Cardiac ventricle fibroblast (primary cell): ENCODE measurements around the gene SMTNL1. TPM values are rescaled to one million over a fixed set of nuclear protein-coding genes. Genes with fewer than 3 reads are reported as not detected.

Source experiments
- total RNA-seq: library from RNA; depleted of rRNA; stranded (reverse); fragments of >200 nt; gene quantifications from 2 replicates; pipeline ENCODE4 v1.2.3, GENCODE V29; 2015

Gene SMTNL1
- total RNA-seq, result not detected in 2 replicates

GRCh38 chr11:57536947-57537619 lies at the start of gene SMTNL1:
TSS of gene SMTNL1 (plus strand) at chr11:57537595. CDS start at chr11:57542643, 5,048 bp downstream.

GRCh38 chr11:57515332-57516060 lies 21.9 kb upstream of the SMTNL1 start, which contains the start of gene SLC43A1:
TSS of gene SLC43A1 (minus strand) at chr11:57515702. CDS start at chr11:57514111, 1,591 bp downstream.

GRCh38 chr11:57530596-57531507 lies 6.5 kb upstream of the SMTNL1 start, which contains the start of gene TIMM10:
TSS of gene TIMM10 (minus strand) at chr11:57530754. CDS start at chr11:57530189, 565 bp downstream.

GRCh38 chr11:57567515-57568329 lies 30.3 kb downstream of the SMTNL1 start, which contains the start of gene UBE2L6:
TSS of gene UBE2L6 (minus strand) at chr11:57567672. CDS start at chr11:57567611, 61 bp downstream.

GRCh38 chr11:57597461-57597915 lies 60.1 kb downstream of the SMTNL1 start, which contains the start of gene SERPING1:
TSS of gene SERPING1 (plus strand) at chr11:57597685. CDS start at chr11:57598271, 586 bp downstream.

Other genes with a start within 250 kb of the SMTNL1 start
- 85.4 and 94.9 TPM in 2 replicates for gene TNKS1BP1, start 212.6 kb upstream of the SMTNL1 start, total RNA-seq
- gene SSRP1, start 201.7 kb upstream of the SMTNL1 start, total RNA-seq, result 55.4 and 58.9 TPM in 2 replicates
- gene P2RX3, start 199.2 kb upstream of the SMTNL1 start, total RNA-seq, result not detected in 2 replicates
- gene PRG3, start 156.4 kb upstream of the SMTNL1 start, total RNA-seq, result not detected in 2 replicates
- gene PRG2, start 146.9 kb upstream of the SMTNL1 start, total RNA-seq, result not detected in 2 replicates
- 29.9 and 39.3 TPM in 2 replicates for gene SLC43A3, start 110.5 kb upstream of the SMTNL1 start, total RNA-seq
- 1.4 and 2.7 TPM in 2 replicates for gene RTN4RL2, start 77.1 kb upstream of the SMTNL1 start, total RNA-seq
- 23.5 and 25.3 TPM in 2 replicates for gene SLC43A1, start 21.9 kb upstream of the SMTNL1 start, total RNA-seq
- gene TIMM10, start 6.8 kb upstream of the SMTNL1 start, total RNA-seq, result 22.4 and 34.1 TPM in 2 replicates
- 74.5 and 81.5 TPM in 2 replicates for gene UBE2L6, start 30.1 kb downstream of the SMTNL1 start, total RNA-seq
- gene SERPING1, start 60.1 kb downstream of the SMTNL1 start, total RNA-seq, result 762 and 840 TPM in 2 replicates
- gene YPEL4, start 112.3 kb downstream of the SMTNL1 start, total RNA-seq, result 2.5 and 3.2 TPM in 2 replicates
- gene CLP1, start 120.2 kb downstream of the SMTNL1 start, total RNA-seq, result 11.0 and 14.3 TPM in 2 replicates
- gene ZDHHC5, start 130.5 kb downstream of the SMTNL1 start, total RNA-seq, result 35.6 and 36.6 TPM in 2 replicates
- 10.5 TPM in 2 replicates for gene MED19, start 174.6 kb downstream of the SMTNL1 start, total RNA-seq
- gene TMX2, start 175.0 kb downstream of the SMTNL1 start, total RNA-seq, result 38.9 and 56.1 TPM in 2 replicates
- gene SELENOH, start 203.9 kb downstream of the SMTNL1 start, total RNA-seq, result 99.1 and 104 TPM in 2 replicates
- not detected in 2 replicates for gene BTBD18, start 214.2 kb downstream of the SMTNL1 start, total RNA-seq
- gene CTNND1, start 224.2 kb downstream of the SMTNL1 start, total RNA-seq, result 59.2 and 68.4 TPM in 2 replicates